Activated naive CD8-positive, alpha-beta T cell treated with anti-CD3 and anti-CD28 coated beads, Interleukin-2, amount 10 ng/mL, durations not matched to agents 7 days and 5 days (primary cell): ENCODE data around the gene ERCC6. TPM values are rescaled to one million over a fixed set of nuclear protein-coding genes. Genes with fewer than 3 reads are reported as not detected.

Experiments used
- ATAC-seq: fragments of 150-1000 bp; cut with Tn5 transposase; one replicate; pipeline ENCODE4 v1.10.0; 2021; ENCODE audit warnings: low read depth, moderate library complexity
- POLR2A ChIA-PET: fragments of 350-600 bp; sonication (Branson Sonifier 250); formaldehyde crosslinking; loops from one replicate; lab custom pipeline; 2021; ENCODE audit warnings: antibody characterized with exemption; lab: Charles Lee
- DNase-seq: peaks from one replicate; pipeline ENCODE4 v3.0.0; 2021
- H3K27ac Mint-ChIP-seq: one replicate; pipeline ENCODE4 v1.8.0; 2022; ENCODE audit warnings: mild to moderate bottlenecking, mixed read lengths
- H3K27me3 Mint-ChIP-seq: one replicate; pipeline ENCODE4 v1.8.0; 2022; ENCODE audit warnings: mild to moderate bottlenecking, moderate library complexity, mixed read lengths
- H3K36me3 Mint-ChIP-seq: one replicate; pipeline ENCODE4 v1.8.0; 2021; ENCODE audit warnings: mild to moderate bottlenecking, mixed read lengths
- H3K4me1 Mint-ChIP-seq: one replicate; pipeline ENCODE4 v1.8.0; 2021; ENCODE audit warnings: mixed read lengths
- H3K4me3 Mint-ChIP-seq: one replicate; pipeline ENCODE4 v1.8.0; 2022; ENCODE audit warnings: mild to moderate bottlenecking, moderate library complexity, mixed read lengths
- H3K9me3 Mint-ChIP-seq: one replicate; pipeline ENCODE4 v1.8.0; 2021; ENCODE audit warnings: mixed read lengths
- total RNA-seq, 2 experiments: library from RNA; stranded (reverse); gene quantifications; one replicate each; pipeline ENCODE4 v1.2.3, GENCODE V29; 2021

ERCC6 gene
- 10 to 100 TPM; 31.8 to 34.8 TPM for total RNA-seq

GRCh38 chr10:49538381-49539319 lies at the start of gene ERCC6:
TSS of gene ERCC6 (minus strand) at chr10:49539121.
- Mint-ChIP-seq H3K4me1 (peaks cover 36% of the 10 kb centered on the region), H3K9me3 (peaks cover 4% of the 10 kb centered on the region), H3K27me3 (peaks cover 5% of the 10 kb centered on the region), H3K27ac (peak within 1 kb of the TSS; percentile 96), H3K36me3 (peaks cover 5% of the 10 kb centered on the region), H3K4me3 (peak within 1 kb of the TSS; percentile 92)
- POLR2A ChIA-PET: interaction anchor here (0.6 to 1.3 kb wide), 3 partner anchors 111 to 529 kb away, joined by 3 to 4 read pairs (median 4); partner anchors contain the start of gene WASHC2A
- peak; percentile 94 for DNase-seq
- ATAC-seq: peak; percentile 96

GRCh38 chr10:49587981-49588380 lies 49.1 kb upstream of the ERCC6 start:
- peaks cover 31% of the 10 kb centered on the region for H3K27me3 Mint-ChIP-seq
- ATAC-seq: no peak
- H3K36me3 Mint-ChIP-seq: no peaks in the 10 kb centered on the region
- no peak overlapping the region for H3K27ac Mint-ChIP-seq
- POLR2A ChIA-PET: no interaction called here
- no peak for DNase-seq
- peaks cover 5% of the 10 kb centered on the region for H3K9me3 Mint-ChIP-seq
- H3K4me3 Mint-ChIP-seq: no peak overlapping the region
- H3K4me1 Mint-ChIP-seq: no peaks in the 10 kb centered on the region

- no peak overlapping the region for H3K4me3 Mint-ChIP-seq
Measured at GRCh38 chr10:49585387-49585786, 46.5 kb upstream of the ERCC6 start.

DNA sequence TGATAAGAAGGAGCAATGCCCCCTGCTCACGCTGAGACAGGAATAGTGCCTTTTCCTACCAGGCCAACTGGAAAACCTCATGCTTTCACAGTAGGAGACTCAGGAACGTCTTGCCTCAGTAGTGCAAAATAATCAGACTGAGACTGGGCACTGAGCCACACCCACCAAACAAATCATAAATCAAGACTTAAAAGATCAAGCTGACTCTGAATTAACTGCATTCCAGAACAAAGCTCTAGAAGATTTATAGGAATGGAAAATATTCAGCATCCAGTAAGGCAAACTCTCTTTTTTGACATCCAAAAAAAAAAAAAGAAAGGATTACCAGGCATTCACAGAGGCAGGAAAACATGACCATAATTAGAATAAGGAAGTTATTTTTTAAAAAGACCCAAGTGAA lies 40.7 kb upstream of the ERCC6 start:
- H3K36me3 Mint-ChIP-seq: peaks cover 1% of the 10 kb centered on the region
- H3K9me3 Mint-ChIP-seq: peaks cover 2% of the 10 kb centered on the region
- POLR2A ChIA-PET: no interaction called here
- H3K4me3 Mint-ChIP-seq: no peak overlapping the region
- no peak for ATAC-seq
- no peak overlapping the region for H3K27ac Mint-ChIP-seq
- peaks cover 6% of the 10 kb centered on the region for H3K4me1 Mint-ChIP-seq
- H3K27me3 Mint-ChIP-seq: peaks cover 15% of the 10 kb centered on the region
- DNase-seq: no peak

More at GRCh38 chr10:49585387-49585786, 46.5 kb upstream of the ERCC6 start:
- Mint-ChIP-seq H3K27me3 (peaks cover 24% of the 10 kb centered on the region), H3K4me1 (peaks cover 4% of the 10 kb centered on the region), H3K9me3 (peaks cover 5% of the 10 kb centered on the region), H3K27ac (no peak overlapping the region), H3K36me3 (no peaks in the 10 kb centered on the region)
- ATAC-seq (no peak), DNase-seq (no peak)
- POLR2A ChIA-PET: no interaction called here

GRCh38 chr10:49578392-49578791 lies 39.5 kb upstream of the ERCC6 start:
- Mint-ChIP-seq H3K36me3 (peaks cover 1% of the 10 kb centered on the region), H3K9me3 (peaks cover 2% of the 10 kb centered on the region), H3K27me3 (peaks cover 4% of the 10 kb centered on the region), H3K4me3 (no peak overlapping the region), H3K27ac (no peak overlapping the region), H3K4me1 (peaks cover 6% of the 10 kb centered on the region)
- POLR2A ChIA-PET: no interaction called here
- DNase-seq (no peak), ATAC-seq (no peak)

DNA sequence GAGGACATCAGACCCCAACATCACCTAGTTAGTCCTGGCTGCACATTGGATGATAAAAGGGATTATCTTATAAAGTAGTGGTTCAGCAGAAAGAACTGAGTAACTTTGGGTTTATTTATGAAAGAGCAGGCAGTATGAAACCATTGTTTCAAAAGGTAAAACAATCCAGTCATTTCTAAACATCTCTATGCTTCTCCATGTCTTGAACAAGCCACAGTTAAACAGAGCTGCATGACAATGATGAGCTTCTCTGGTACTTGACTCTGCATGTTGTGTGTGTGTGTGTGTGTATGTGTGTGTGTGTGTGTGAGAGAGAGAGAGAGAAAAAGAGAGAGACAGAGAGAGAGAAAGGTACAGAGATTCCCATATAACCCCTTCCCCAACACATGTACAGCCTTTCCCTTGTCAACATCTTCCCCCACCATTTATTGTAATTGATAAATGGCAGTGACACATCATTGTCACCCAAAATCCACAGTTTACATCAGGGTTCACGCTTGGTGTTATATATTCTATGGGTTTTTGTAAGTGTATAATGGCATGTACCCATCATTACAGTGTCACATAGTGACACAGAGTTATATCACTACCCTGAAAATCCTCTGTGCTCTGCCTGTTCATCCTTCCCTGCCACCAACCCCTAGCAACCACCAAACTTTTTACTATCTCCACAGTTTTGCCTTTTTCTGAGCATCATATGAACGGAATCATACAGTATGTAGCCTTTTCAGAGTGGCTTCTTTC lies 38.4 kb upstream of the ERCC6 start:
- no peak for DNase-seq
- H3K4me1 Mint-ChIP-seq: peaks cover 7% of the 10 kb centered on the region
- H3K9me3 Mint-ChIP-seq: peaks cover 2% of the 10 kb centered on the region
- POLR2A ChIA-PET: no interaction called here
- no peak overlapping the region for H3K27ac Mint-ChIP-seq
- peaks cover 2% of the 10 kb centered on the region for H3K27me3 Mint-ChIP-seq
- no peak overlapping the region for H3K4me3 Mint-ChIP-seq
- no peak for ATAC-seq
- peaks cover 1% of the 10 kb centered on the region for H3K36me3 Mint-ChIP-seq

DNA sequence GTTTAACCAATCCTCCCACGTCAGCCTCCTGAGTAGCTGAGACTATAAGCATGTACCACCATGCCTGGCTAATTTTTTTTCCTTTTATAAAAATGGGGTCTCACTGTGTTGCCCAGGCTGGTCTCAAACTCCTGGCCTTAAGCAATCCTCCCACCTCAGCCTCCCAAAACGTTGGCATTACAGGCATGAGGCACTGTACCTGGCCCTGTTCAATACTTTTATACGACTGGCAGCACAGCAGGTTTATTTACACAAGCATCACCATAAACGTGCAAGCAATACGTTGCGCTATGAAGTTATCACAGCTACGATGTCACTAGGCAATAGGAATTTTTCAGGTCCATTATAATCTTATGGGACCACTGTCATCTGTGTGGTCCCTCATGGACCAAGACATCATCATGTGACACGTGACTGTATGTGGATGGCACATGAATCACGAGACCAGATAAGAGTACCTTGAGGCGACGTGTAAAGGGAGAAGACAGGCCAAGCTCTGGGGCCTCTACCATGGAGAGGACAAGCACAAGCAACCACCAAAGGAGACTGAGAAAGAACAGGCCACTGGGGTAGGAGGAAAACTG lies 36.7 kb upstream of the ERCC6 start:
- DNase-seq (no peak), ATAC-seq (no peak)
- Mint-ChIP-seq H3K27me3 (peaks cover 4% of the 10 kb centered on the region), H3K4me1 (peaks cover 3% of the 10 kb centered on the region), H3K27ac (peak overlapping the region; percentile 74), H3K4me3 (no peak overlapping the region), H3K36me3 (peaks cover 1% of the 10 kb centered on the region), H3K9me3 (peaks cover 2% of the 10 kb centered on the region)
- POLR2A ChIA-PET: no interaction called here

DNA sequence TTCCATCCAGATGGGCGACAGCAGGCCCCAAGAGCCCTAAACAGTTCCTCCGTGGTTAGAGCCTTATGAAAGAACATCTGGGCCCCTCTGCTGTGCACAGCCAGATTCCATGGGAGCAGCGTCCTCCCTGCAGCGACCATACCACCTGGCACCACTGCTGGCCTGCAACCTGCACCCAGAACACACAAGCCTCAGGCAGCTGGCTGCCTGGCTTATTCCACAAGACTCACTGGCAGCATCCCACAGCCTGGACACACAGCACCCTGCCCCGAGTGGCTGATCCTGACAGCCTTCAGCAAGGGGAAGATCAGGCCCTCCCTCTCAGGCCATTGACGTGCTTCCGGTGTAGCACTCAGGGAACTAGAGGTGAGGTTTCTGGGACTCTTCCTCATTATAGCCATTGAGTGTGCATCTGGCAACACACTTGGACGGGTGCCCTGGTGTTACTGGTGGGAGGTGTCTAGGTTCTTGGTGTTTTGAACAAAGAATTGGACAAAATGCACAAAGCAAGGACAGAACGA lies 33.7 kb upstream of the ERCC6 start:
- Mint-ChIP-seq H3K36me3 (peaks cover 1% of the 10 kb centered on the region), H3K4me1 (peaks cover 9% of the 10 kb centered on the region), H3K27ac (no peak overlapping the region), H3K27me3 (peaks cover 6% of the 10 kb centered on the region), H3K9me3 (peaks cover 2% of the 10 kb centered on the region), H3K4me3 (no peak overlapping the region)
- no peak for ATAC-seq
- POLR2A ChIA-PET: no interaction called here
- DNase-seq: no peak

GRCh38 chr10:49571388-49571787 lies 32.5 kb upstream of the ERCC6 start:
- ATAC-seq (peak; percentile 52), DNase-seq (no peak)
- peaks cover 6% of the 10 kb centered on the region for H3K27me3 Mint-ChIP-seq
- H3K36me3 Mint-ChIP-seq: peaks cover 1% of the 10 kb centered on the region
- no peak overlapping the region for H3K27ac Mint-ChIP-seq
- peaks cover 4% of the 10 kb centered on the region for H3K9me3 Mint-ChIP-seq
- POLR2A ChIA-PET: no interaction called here
- peaks cover 9% of the 10 kb centered on the region for H3K4me1 Mint-ChIP-seq
- no peak overlapping the region for H3K4me3 Mint-ChIP-seq

DNA sequence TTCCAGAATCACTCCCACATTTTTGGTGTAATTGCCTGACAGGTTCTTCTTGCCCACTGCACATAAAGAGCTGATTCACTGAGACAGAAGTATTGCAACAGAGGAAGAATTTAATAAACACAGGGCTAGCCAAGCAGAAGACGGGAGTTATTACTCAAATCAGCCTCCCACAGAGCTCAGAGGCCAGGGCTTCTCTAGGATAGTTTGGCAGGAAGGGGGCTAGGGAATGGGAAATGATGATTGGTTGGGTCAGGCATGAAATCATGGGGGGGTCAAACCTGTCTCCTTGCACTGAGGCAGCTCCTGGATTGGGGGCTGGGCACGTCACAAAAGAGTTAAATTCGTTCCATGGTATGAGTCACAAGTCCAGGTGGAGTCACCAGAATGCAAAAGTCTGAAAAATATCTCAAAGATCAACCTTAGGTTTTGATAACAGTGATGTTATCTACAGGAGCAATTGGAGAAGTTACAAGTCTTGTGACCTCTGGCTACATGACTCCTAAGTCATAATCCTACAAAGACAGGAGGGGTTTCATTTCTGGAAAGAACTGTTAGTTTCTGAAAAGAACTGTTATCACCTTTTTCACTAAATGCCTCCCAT lies 30.2 kb upstream of the ERCC6 start:
- H3K27ac Mint-ChIP-seq: no peak overlapping the region
- POLR2A ChIA-PET: no interaction called here
- H3K4me1 Mint-ChIP-seq: peaks cover 8% of the 10 kb centered on the region
- peaks cover 17% of the 10 kb centered on the region for H3K27me3 Mint-ChIP-seq
- H3K4me3 Mint-ChIP-seq: no peak overlapping the region
- DNase-seq (no peak), ATAC-seq (no peak)
- no peaks in the 10 kb centered on the region for H3K36me3 Mint-ChIP-seq
- H3K9me3 Mint-ChIP-seq: peaks cover 2% of the 10 kb centered on the region

DNA sequence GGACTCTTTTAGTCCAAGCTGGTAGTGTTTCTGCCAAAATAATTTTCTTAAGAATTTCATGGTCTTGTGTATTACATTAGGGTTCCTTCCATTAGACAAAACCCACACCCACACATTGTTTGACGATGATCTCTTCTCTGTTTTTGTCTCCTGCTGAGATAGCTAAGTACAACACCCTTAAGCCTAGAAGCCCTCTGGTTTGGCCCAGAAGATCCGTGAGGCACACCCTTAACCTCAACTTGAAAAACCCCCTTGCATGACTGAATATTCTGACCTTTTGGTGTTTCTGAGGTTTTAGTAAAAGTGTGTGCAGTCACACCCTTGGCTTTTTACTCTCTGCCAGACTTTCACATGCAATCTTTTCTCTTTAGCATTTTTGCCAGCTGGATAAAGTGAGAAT lies 29.3 kb upstream of the ERCC6 start:
- POLR2A ChIA-PET: no interaction called here
- H3K27ac Mint-ChIP-seq: no peak overlapping the region
- H3K27me3 Mint-ChIP-seq: peaks cover 18% of the 10 kb centered on the region
- no peak for DNase-seq
- H3K36me3 Mint-ChIP-seq: no peaks in the 10 kb centered on the region
- H3K4me1 Mint-ChIP-seq: peaks cover 8% of the 10 kb centered on the region
- ATAC-seq: no peak
- peaks cover 2% of the 10 kb centered on the region for H3K9me3 Mint-ChIP-seq
- peak overlapping the region; percentile 8 for H3K4me3 Mint-ChIP-seq

- H3K9me3 Mint-ChIP-seq: peaks cover 2% of the 10 kb centered on the region
- H3K27me3 Mint-ChIP-seq: peaks cover 18% of the 10 kb centered on the region
- H3K36me3 Mint-ChIP-seq: no peaks in the 10 kb centered on the region
- ATAC-seq (no peak), DNase-seq (no peak)
- H3K4me3 Mint-ChIP-seq: peak overlapping the region; percentile 8
- POLR2A ChIA-PET: no interaction called here
- H3K4me1 Mint-ChIP-seq: peaks cover 8% of the 10 kb centered on the region
- H3K27ac Mint-ChIP-seq: no peak overlapping the region
Measured at GRCh38 chr10:49567810-49568209, 28.9 kb upstream of the ERCC6 start.
